K562 (cell line): Measurements from ENCODE around the gene ZNF618. TPM values are rescaled to one million over a fixed set of nuclear protein-coding genes. Genes with fewer than 3 reads are reported as not detected.

Experiments used
- CBFB ChIP-seq: sonication (generic); formaldehyde crosslinking; IDR thresholded peaks from 2 replicates; pipeline ENCODE4 v1.4.0; 2020; ENCODE audit warnings: mild to moderate bottlenecking, missing genetic modification reagents
- CTCF ChIP-seq, 3 experiments: IDR thresholded peaks in 2 of 3; conservative IDR thresholded peaks in 1 of 3; 2 replicates each; pipeline ENCODE4 v1.5.1; 2011 to 2012; ENCODE audit warnings: low read length in 3 of 3, mild to moderate bottlenecking in 3 of 3, control low read depth in 2 of 3, improper control_type of control experiment in 1 of 3, inconsistent platforms in 1 of 3, low read depth in 1 of 3, mixed read lengths in 1 of 3, moderate library complexity in 1 of 3; ENCODE audit not compliant: insufficient read depth in 2 of 3
- CTCFL ChIP-seq: IDR thresholded peaks from 2 replicates; pipeline ENCODE4 v1.6.1; 2011; ENCODE audit warnings: borderline replicate concordance, low read depth, mild to moderate bottlenecking, moderate library complexity, low read length; ENCODE audit not compliant: insufficient read depth, poor library complexity, severe bottlenecking
- E2F6 ChIP-seq, 2 experiments: IDR thresholded peaks; 2 replicates each; pipeline ENCODE4 v1.6.1; 2011; ENCODE audit warnings: borderline replicate concordance in 1 of 2, control low read depth in 1 of 2, low read depth in 1 of 2, low read length in 1 of 2, mild to moderate bottlenecking in 1 of 2, mixed read lengths in 1 of 2, moderate library complexity in 1 of 2; ENCODE audit not compliant: insufficient read depth in 1 of 2, insufficient read length in 1 of 2, poor library complexity in 1 of 2, severe bottlenecking in 1 of 2; ENCODE audit errors: extremely low read depth in 1 of 2
- FIP1L1 ChIP-seq: fragments of 200-400 bp; formaldehyde crosslinking; IDR thresholded peaks from 2 replicates; pipeline ENCODE4 v1.6.1; 2018; ENCODE audit warnings: mild to moderate bottlenecking, low read depth, low read length; ENCODE audit not compliant: poor library complexity, severe bottlenecking
- HLTF ChIP-seq: fragments of 450-650 bp; IDR thresholded peaks from 2 replicates; pipeline ENCODE4 v1.6.1; 2016
- L3MBTL2 ChIP-seq: fragments of 450-650 bp; IDR thresholded peaks from 2 replicates; pipeline ENCODE4 v1.6.1; 2016; ENCODE audit warnings: mild to moderate bottlenecking, moderate library complexity
- POLR2AphosphoS5 ChIP-seq: IDR thresholded peaks from 2 replicates; pipeline ENCODE4 v1.6.1; 2011; ENCODE audit warnings: mild to moderate bottlenecking, low read depth, low read length, moderate library complexity; ENCODE audit not compliant: control insufficient read depth, insufficient read depth
- RAD51 ChIP-seq: fragments of 450-650 bp; IDR thresholded peaks from 2 replicates; pipeline ENCODE4 v1.7.1; 2016; ENCODE audit warnings: low read depth, mild to moderate bottlenecking, borderline replicate concordance
- REST ChIP-seq, 2 experiments: fragments of 450-650 bp; formaldehyde crosslinking in 1 of 2; IDR thresholded peaks; 2 replicates each; pipeline versions ENCODE4 v1.4.0 to v1.6.1; 2014 to 2020; ENCODE audit warnings: mild to moderate bottlenecking in 2 of 2, borderline replicate concordance in 1 of 2, low read depth in 1 of 2
- SMARCA5 ChIP-seq: fragments of 450-650 bp; IDR thresholded peaks from 2 replicates; pipeline ENCODE4 v1.6.1; 2016
- XRCC5 ChIP-seq: fragments of 200-400 bp; formaldehyde crosslinking; IDR thresholded peaks from 2 replicates; pipeline ENCODE4 v1.6.1; 2017; ENCODE audit warnings: low read depth, mild to moderate bottlenecking, low read length
- polyA plus RNA-seq, 8 experiments: library from polyadenylated mRNA; depleted of rRNA in 4 of 8; stranded (reverse) in 5 of 8; unstranded in 3 of 8; fragments of >200 nt; fragmentation: Nextera tagmentation in 2 of 8; fragmentation: Illumina TruSeq in 1 of 8; extraction: Ambion mirVana in 2 of 8; extraction: Trizol in 1 of 8; gene quantifications; 2 replicates each; pipeline versions ENCODE4 v1.2.1 to v1.2.3, GENCODE V29; 2011 to 2014; ENCODE audit warnings: inconsistent platforms in 1 of 8, missing spikeins in 1 of 8
- total RNA-seq, 7 experiments: library from RNA; depleted of rRNA in 6 of 7; stranded (reverse); fragments of >200 nt in 6 of 7; fragmentation: Illumina TruSeq in 2 of 7; extraction: Trizol in 2 of 7; gene quantifications; 2 replicates each; pipeline versions ENCODE4 v1.2.1 to v1.2.3, GENCODE V29; 2011 to 2021; ENCODE audit warnings: low replicate concordance in 1 of 7

ZNF618 gene
- total and polyA plus RNA-seq, 9 of the 15 experiments (the other 6 are each of a cell fraction or from before 2014, with no cell fraction given), result 0.08 to 13.7 (median 3.4) TPM

DNA sequence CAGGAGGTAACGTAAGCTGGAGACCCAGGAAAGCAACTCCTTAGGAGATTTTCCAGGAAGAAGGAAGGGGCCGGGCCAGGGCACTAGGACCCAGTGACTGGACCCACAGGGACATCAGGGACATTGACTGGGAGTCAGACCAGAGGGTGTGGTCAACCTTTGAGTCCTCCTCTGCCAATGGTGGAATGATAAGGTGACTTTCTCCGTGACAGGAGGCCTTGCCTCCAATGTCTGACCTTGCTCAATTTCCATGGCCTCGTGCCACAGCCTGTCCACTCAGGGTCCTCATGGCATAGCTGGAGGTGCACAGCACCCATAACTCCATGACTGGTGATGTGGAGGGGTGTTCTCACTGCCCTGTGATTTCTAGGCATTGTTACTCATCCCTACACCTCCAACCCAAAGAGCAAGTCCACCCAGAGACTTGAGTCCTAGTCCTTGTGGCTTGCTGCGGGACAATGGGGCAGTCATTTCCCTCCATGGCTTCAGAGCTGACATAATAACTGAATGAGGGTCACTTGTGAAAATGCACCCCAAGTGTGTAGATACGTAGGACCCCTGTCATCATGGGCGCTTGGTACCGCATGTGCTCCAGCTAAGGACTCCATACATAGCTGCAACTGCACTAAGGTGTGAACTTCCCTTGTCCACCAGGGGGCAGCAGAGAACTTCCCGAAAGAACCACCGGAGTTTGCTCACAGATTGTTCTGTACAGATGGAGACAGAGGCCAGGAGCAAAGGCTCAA is 206.1 kb downstream of the ZNF618 start (continued):
- TF ChIP-seq REST (IDR thresholded peaks at IDR 0.05; ENCODE audit: borderline replicate concordance), result peak; percentile 55; the same call in 1 of the 2 replicates
- TF ChIP-seq REST (CRISPR knock-in tag; IDR thresholded peaks at IDR 0.05; ENCODE audit: low read depth), result no peak
- peak; percentile 82 to 93 (median 89) for TF ChIP-seq CTCF (IDR thresholded peaks at IDR 0.05 in 2 of 3, conservative IDR thresholded peaks at IDR 0.05 in 1 of 3; ENCODE audit: insufficient read depth in 2 of 3, low read depth in 1 of 3, low read length in 3 of 3)
- TF ChIP-seq CTCFL, result peak; percentile 9
- no peak for TF ChIP-seq POLR2AphosphoS5
- no peak for TF ChIP-seq FIP1L1
- TF ChIP-seq CBFB (CRISPR knock-in tag), result 0 out of 2 replicates have a peak, but pooled peaks have one; percentile 28
- TF ChIP-seq L3MBTL2, result peak; percentile 68; the same call in 1 of the 2 replicates
- TF ChIP-seq HLTF, result no peak
- peak in 1 of 2 experiments; percentile 73 for TF ChIP-seq E2F6 (IDR thresholded peaks at IDR 0.05; ENCODE audit: borderline replicate concordance in 1 of 2, extremely low read depth in 1 of 2, insufficient read depth in 1 of 2, insufficient read length in 1 of 2, low read depth in 1 of 2, low read length in 1 of 2, poor library complexity in 1 of 2, severe bottlenecking in 1 of 2)
- no peak for TF ChIP-seq RAD51
- TF ChIP-seq SMARCA5, result no peak
- TF ChIP-seq XRCC5, result 0 out of 2 replicates have a peak, but pooled peaks have one; percentile 42
